IPS-20b (cell line): ENCODE results near the gene PSMD11.

Experiments
- H3K27ac ChIP-seq: one replicate; pipeline ENCODE4 v1.5.1; 2013; ENCODE audit warnings: low read length
- H3K27me3 ChIP-seq: 2 replicates; pipeline ENCODE4 v1.6.1; 2013; ENCODE audit warnings: mild to moderate bottlenecking, low read length, inconsistent platforms; ENCODE audit not compliant: insufficient read depth
- H3K36me3 ChIP-seq: 2 replicates; pipeline ENCODE4 v1.6.1; 2013; ENCODE audit warnings: low read depth, mild to moderate bottlenecking, inconsistent platforms, low read length, moderate library complexity; ENCODE audit not compliant: insufficient read depth
- H3K4me1 ChIP-seq: 2 replicates; pipeline ENCODE4 v1.6.1; 2013; ENCODE audit warnings: mild to moderate bottlenecking, control low read depth, inconsistent platforms, low read length, moderate library complexity; ENCODE audit not compliant: insufficient read depth
- H3K4me3 ChIP-seq: 2 replicates; pipeline ENCODE4 v1.5.1; 2013; ENCODE audit warnings: mild to moderate bottlenecking, low read length, inconsistent platforms
- H3K9ac ChIP-seq: 2 replicates; pipeline ENCODE4 v1.6.1; 2013; ENCODE audit warnings: low read depth, mild to moderate bottlenecking, inconsistent platforms, low read length, moderate library complexity
- H3K9me3 ChIP-seq: 2 replicates; pipeline ENCODE4 v1.6.1; 2013; ENCODE audit warnings: mild to moderate bottlenecking, low read depth, low read length, inconsistent platforms; ENCODE audit not compliant: insufficient read depth

The PSMD11 gene

DNA sequence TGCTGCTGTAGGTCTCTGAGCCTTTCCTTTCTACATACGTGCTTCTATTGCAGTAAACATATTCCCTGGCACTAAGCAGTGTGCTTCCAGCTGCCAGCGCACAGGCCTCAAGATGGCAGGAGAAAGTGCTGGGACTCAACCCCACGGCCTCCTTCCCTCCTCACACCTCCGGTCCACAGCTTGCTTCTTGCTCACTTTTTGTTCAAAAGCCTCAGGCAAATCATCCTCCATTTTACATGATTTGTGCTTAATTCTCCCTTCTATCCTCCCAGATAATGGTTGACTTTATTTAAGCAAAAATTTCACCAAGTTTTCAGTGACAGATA, 47.9 kb downstream of the PSMD11 start:
- no peaks in the 10 kb centered on the region for H3K9me3 ChIP-seq
- H3K27me3 ChIP-seq, result no peaks in the 10 kb centered on the region
- peaks cover 29% of the 10 kb centered on the region for H3K36me3 ChIP-seq
- H3K4me1 ChIP-seq, result peaks cover 4% of the 10 kb centered on the region; the same call in 1 of the 2 replicates
- no peak overlapping the region for H3K9ac ChIP-seq
- no peak overlapping the region for H3K4me3 ChIP-seq
- no peak overlapping the region for H3K27ac ChIP-seq

DNA sequence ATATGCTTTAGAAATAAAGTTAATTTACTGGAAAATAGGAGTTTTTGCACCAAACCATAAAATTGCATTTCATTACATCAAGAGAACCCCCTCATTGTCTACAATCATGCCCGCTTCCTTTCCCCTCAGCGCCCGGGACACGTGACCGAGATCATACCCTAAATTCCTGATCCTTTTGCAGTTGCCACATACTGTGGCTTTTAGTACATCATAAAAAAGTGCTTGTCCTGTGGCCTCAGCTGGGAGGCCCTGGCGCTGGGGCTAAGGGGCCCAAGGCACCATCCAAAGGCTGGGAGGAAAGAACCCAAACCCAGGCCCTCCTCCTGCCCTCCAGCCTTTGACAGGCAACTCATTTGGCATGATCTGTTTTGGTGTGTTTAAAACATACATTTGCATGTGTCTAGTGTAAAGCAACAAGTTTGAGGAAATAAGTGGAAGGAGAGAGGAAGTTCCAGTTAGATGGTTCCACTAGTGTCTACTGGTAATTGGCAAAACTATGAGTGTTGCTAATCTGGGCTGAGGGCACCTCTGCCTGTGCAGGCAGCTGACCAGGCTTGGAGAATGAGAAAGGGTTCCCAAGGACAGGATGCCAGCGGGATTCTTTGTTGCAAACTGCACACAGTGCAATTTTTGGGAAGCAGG, 48.5 kb downstream of the PSMD11 start:
- H3K9me3 ChIP-seq, result no peaks in the 10 kb centered on the region
- H3K27me3 ChIP-seq, result no peaks in the 10 kb centered on the region
- H3K27ac ChIP-seq, result no peak overlapping the region
- no peak overlapping the region for H3K4me3 ChIP-seq
- H3K9ac ChIP-seq, result no peak overlapping the region
- H3K4me1 ChIP-seq, result peaks cover 4% of the 10 kb centered on the region; the same call in 1 of the 2 replicates
- H3K36me3 ChIP-seq, result peaks cover 29% of the 10 kb centered on the region

DNA sequence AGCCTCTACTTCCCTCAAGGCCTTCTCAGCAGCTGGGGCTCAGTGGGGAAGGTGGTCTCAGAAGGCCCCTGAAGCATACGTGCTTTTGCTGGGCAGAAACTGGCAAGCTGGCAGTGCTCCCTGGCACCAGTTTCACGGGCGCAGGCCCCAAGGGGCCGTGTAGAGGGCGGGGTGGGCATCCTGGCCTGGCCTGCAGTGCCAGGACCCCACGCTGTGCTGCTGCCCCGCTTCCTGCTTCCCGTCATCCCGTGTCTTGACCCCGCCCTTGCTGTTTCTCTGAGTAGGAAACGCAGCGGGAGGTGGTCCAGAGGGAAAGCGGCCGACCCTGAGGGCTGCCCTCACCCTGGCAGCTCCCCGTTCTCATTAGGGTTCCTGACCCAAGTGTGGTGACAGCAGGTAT, 49.3 kb downstream of the PSMD11 start:
- Histone ChIP-seq H3K27ac (no peak overlapping the region), H3K36me3 (peaks cover 22% of the 10 kb centered on the region), H3K27me3 (no peaks in the 10 kb centered on the region)

DNA sequence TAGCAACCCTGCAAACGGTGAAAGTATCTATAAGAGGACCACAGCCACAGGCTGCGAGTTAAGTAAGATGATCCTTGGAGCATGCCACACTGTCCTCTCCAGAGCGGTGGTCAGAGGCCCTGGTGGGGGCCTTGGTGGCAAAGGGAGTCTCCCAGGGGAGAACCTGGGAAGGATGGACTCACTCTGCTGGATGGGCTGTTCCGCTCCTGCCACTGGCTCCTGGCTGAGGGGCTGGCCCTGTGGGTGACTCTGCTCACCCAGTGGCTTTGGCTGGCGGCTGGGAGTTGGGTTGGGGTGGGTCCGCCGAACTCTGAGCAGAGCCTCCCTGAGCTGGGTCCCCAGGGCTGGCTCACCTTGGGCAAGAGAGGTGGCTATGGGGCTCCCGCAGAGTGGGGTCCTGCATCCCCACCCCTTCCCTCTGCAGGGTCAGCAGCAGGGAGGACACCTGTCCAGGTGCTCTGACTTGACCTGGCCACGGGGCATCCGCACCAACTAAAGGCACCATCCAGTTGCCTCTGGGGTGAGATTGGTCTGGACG, 49.7 kb downstream of the PSMD11 start:
- Histone ChIP-seq H3K36me3 (peaks cover 17% of the 10 kb centered on the region), H3K9ac (no peak overlapping the region), H3K4me1 (peaks cover 11% of the 10 kb centered on the region; the same call in 1 of the 2 replicates), H3K27me3 (no peaks in the 10 kb centered on the region), H3K27ac (no peak overlapping the region), H3K4me3 (no peak overlapping the region), H3K9me3 (no peaks in the 10 kb centered on the region)

More for the DNA sequence above, 49.3 kb downstream of the PSMD11 start:
- H3K9ac ChIP-seq, result no peak overlapping the region
- H3K9me3 ChIP-seq, result no peaks in the 10 kb centered on the region
- H3K4me1 ChIP-seq, result peaks cover 11% of the 10 kb centered on the region; the same call in 1 of the 2 replicates
- H3K4me3 ChIP-seq, result no peak overlapping the region

DNA sequence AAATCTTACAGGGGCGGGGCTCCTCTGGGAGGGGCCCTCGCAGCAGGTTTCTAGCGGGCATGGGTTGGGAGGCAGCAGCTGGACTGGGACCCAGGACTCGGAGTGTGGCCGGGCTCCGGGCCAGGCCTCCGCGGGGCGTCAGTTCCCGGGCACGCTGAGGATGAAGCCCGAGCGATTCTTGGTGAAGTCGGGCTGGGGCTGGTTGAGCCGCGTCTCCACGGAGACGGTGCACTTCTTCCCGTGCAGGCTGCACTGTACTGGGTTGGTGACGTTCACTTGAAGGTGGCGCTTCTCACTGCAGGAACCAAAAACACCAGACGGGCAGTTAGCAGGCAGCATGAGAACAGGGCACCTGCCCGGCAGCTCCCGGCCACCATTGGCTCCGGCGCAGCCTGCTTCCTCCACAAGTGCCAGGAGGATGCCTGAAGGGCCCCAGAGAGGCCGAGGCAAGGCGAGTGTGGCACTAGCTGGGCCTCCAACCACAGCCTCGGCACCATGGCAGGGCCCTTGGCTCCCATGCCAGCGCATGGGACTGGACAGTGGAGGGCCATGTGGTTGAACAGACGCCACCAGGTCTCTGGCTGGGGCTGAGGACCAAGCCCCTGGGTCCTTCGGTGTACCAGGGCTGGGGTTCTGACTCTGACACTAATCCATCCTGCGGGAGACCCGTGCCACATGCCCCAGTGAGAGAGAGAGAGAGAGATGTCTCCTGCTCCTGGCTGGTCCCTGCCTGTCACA, 50.5 kb downstream of the PSMD11 start:
- Histone ChIP-seq H3K36me3 (peaks cover 10% of the 10 kb centered on the region), H3K4me3 (no peak overlapping the region), H3K9ac (no peak overlapping the region), H3K27ac (no peak overlapping the region), H3K27me3 (no peaks in the 10 kb centered on the region), H3K4me1 (peaks cover 8% of the 10 kb centered on the region; the same call in 1 of the 2 replicates), H3K9me3 (no peaks in the 10 kb centered on the region)

DNA sequence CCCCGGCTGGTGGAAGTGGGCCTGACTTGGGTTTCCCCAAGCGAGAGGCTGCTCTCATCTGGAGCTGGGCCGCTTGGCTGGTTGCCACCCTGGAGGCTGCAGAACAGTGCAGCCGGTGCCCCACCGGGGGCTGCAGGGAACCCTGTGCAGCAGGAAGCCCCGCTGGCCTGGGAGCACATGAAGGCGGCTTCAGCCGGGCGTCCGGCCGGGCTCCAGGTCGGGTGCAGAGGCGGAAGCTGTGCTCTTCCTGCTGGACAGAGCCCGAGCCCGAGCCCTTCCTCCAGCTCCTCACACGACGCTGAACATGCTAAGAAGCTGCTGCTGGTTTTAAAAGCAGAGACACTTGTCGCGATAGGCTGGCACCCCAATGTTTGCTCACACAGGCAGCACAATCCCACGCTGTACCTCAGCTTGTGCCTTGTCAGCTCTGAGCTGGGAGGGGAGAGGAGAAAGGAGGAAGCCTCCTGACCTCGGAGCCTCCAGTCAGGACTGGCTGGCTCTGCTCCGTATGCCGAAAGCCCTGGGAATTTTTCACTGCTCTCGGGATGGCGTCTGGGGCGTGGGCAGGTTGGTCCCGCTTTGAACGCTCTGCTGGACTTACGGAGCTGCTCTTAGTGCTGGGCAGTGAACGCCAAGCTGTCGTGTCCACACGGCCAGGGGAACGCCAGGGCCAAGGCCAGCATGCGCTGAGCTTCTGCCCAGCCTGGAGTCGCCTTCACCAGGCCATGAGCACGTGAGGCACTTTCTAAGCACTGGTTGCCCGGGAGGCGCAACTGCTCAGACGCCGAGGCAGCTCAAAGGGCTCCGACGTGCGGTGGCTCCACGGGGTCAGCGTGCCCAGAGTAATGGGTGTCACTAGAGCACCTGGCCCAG, 51.3 kb downstream of the PSMD11 start:
- Histone ChIP-seq H3K36me3 (peaks cover 1% of the 10 kb centered on the region; the same call in 1 of the 2 replicates), H3K4me3 (no peak overlapping the region), H3K9ac (no peak overlapping the region), H3K27me3 (no peaks in the 10 kb centered on the region), H3K9me3 (no peaks in the 10 kb centered on the region), H3K4me1 (peaks cover 8% of the 10 kb centered on the region; the same call in 1 of the 2 replicates), H3K27ac (no peak overlapping the region)

DNA sequence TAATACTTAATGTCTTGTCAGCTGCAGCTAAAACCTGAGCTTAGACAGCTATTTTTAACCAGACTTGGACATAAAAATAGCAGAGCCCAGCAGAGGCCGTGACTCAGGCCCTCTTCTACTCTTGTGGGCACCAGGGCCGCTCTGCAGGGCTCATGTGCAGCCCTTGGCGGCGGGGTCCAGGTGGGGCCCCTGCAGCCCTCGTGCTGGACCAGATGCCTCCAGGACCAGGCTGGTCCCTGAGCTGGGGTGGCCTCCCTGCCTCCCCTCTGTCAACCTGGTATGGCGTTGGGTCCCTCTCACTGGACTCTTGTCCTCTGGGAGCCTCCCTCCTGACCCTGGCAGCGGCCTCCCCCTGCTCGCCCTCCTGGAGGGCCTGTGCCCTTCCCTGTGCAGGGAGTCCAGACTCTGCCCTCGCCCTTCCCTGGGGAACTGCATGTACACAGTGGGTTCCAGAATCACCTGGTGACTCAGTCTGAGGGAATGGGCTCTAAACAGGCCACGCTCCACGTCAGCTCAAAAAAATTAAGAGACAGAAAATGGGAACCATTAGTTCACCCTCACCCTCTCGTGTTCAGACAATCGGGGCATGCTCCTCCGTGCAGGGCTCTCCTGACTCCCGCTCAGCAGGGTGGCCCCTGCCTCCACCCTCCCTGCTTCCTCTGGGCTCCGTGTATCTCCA, 52.2 kb downstream of the PSMD11 start:
- H3K9me3 ChIP-seq, result no peaks in the 10 kb centered on the region
- no peaks in the 10 kb centered on the region for H3K27me3 ChIP-seq
- no peak overlapping the region for H3K27ac ChIP-seq
- no peak overlapping the region for H3K4me3 ChIP-seq
- H3K36me3 ChIP-seq, result no peaks in the 10 kb centered on the region
- H3K4me1 ChIP-seq, result peaks cover 8% of the 10 kb centered on the region; the same call in 1 of the 2 replicates
- no peak overlapping the region for H3K9ac ChIP-seq

DNA sequence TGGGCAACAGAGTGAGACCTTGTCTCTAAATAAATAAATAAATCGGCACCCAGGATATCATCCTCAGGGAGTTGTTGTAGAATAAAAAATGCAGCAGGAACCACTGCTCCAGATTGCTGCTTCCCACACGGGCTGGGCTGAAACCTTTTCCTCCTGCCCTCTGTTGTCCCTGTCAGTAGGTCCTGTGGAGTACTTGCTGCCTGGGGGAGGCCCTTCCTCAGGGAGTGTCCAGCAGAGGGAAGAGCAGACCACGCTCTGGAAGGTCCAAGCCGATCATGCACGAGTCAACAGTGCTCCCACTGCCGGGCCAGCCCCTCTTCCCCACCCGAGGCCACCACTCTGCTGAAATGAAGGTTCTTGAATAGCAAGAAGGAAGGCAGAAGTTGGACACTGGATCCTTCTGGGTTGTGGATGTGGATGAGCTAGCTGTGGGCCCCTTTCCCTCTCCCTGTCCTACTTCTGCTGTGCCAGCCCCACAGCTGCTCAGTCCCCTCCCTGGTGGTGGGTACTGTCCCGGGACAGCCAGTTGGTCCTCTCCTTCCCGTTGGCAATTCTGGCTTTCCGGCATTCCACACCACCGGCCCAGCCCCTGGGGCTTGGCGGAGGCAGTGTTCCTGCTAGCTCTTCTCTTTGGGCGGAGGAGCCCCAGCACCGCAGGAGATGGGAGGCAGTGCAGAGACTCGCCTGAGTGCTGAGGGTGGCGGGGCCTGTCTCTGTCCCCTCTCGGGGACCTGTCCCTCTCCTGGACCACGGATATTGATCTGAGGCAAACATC, 53.3 kb downstream of the PSMD11 start:
- H3K9me3 ChIP-seq, result no peaks in the 10 kb centered on the region
- H3K9ac ChIP-seq, result no peak overlapping the region
- H3K36me3 ChIP-seq, result no peaks in the 10 kb centered on the region
- no peak overlapping the region for H3K4me3 ChIP-seq
- peaks cover 8% of the 10 kb centered on the region; the same call in 1 of the 2 replicates for H3K4me1 ChIP-seq
- no peaks in the 10 kb centered on the region for H3K27me3 ChIP-seq
- no peak overlapping the region for H3K27ac ChIP-seq

DNA sequence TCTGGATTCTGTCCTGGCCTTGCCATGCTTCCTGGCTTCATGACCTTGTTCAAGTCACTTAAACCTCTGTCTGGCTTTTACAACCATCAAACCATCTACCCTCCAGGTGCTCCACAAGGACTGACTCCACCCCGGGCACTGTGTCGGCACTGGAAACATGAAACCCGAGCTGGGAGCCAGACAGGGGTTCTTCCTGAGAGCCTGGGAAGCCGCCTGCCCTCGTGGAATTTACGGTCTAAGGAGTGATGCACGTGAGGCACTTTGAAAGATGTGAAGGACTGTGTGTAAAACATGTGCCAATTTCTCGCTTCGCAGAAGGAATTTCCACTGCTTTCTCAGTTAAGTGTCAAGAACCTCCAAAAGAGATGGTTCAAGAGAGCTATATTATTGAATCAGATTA, 54.1 kb downstream of the PSMD11 start:
- Histone ChIP-seq H3K4me1 (peaks cover 8% of the 10 kb centered on the region; the same call in 1 of the 2 replicates), H3K36me3 (no peaks in the 10 kb centered on the region), H3K27me3 (no peaks in the 10 kb centered on the region), H3K9me3 (no peaks in the 10 kb centered on the region), H3K9ac (no peak overlapping the region), H3K27ac (no peak overlapping the region), H3K4me3 (no peak overlapping the region)

DNA sequence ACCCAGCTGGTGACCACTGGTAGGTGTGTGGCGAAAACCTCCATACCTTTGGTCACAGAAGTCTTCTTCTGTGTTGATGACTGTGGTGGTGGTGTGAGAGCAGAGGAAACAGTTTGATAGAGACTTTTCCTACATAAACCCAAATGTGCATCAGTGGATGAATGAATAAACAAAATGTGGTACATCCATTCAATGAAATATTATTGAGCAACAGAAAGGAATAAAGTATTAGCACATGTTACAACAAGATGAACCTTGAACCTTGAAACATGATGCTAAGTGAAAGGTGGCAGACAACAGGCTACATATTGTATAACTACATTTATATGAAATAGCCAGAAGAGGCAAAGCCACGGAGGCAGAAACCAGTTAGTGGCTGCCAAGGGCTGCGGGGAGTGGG, 57.7 kb downstream of the PSMD11 start:
- no peak overlapping the region for H3K4me3 ChIP-seq
- no peaks in the 10 kb centered on the region for H3K9me3 ChIP-seq
- H3K4me1 ChIP-seq, result peaks cover 13% of the 10 kb centered on the region; the same call in 1 of the 2 replicates
- no peaks in the 10 kb centered on the region for H3K27me3 ChIP-seq
- no peak overlapping the region for H3K27ac ChIP-seq
- H3K9ac ChIP-seq, result no peak overlapping the region
- H3K36me3 ChIP-seq, result no peaks in the 10 kb centered on the region
